ENCODE data around the gene RNF168.

The RNF168 gene

GRCh38 chr3:196498297-196498696 lies 5.3 kb downstream of the RNF168 start:
- Histone ChIP-seq H3K36me3 (ENCODE audit: insufficient read depth) (no peaks in the 10 kb centered on the region), H3K4me3 (IDR thresholded peaks at IDR 0.05; ENCODE audit: insufficient read depth, low read depth, low read length) (no peak overlapping the region), H3K9ac (no peak overlapping the region), H3K27me3 (ENCODE audit: insufficient read depth, low read depth) (no peaks in the 10 kb centered on the region), H2AFZ (ENCODE audit: low read depth) (no peak overlapping the region), H3K27ac (no peak overlapping the region), H3K79me2 (ENCODE audit: insufficient read depth, low read depth) (peaks cover 97% of the 10 kb centered on the region), H3K4me2 (no peak overlapping the region), H3K4me1 (ENCODE audit: low read depth, poor library complexity, severe bottlenecking) (peaks cover 13% of the 10 kb centered on the region), H4K20me1 (ENCODE audit: insufficient read depth) (peaks cover 11% of the 10 kb centered on the region)
- no peak for TF ChIP-seq CTCF (conservative IDR thresholded peaks at IDR 0.05; ENCODE audit: low read depth, low read length)

DNA sequence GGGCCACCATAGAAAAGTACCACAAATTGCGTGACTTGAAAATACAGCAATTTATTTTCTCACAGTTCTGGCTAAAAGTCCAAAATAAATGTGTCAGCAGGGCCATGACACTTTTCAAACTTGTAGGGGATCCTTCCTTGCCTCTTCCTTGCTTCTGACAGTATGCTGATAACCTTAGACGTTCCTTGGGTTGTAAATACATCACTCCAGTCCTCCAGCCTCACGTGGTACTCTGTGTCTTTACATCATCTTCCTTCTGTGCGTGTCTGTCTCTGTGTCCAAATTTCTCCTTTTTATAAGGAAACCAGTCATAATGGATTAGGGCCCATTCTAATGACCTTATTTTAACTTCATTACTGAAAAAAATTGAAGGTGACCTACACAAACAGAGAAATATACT lies 7.4 kb downstream of the RNF168 start:
- Histone ChIP-seq H3K36me3 (ENCODE audit: insufficient read depth) (no peaks in the 10 kb centered on the region), H3K4me1 (ENCODE audit: low read depth, poor library complexity, severe bottlenecking) (peaks cover 12% of the 10 kb centered on the region), H2AFZ (ENCODE audit: low read depth) (no peak overlapping the region), H3K79me2 (ENCODE audit: insufficient read depth, low read depth) (peaks cover 95% of the 10 kb centered on the region), H3K9ac (no peak overlapping the region), H3K27me3 (ENCODE audit: insufficient read depth, low read depth) (no peaks in the 10 kb centered on the region), H3K4me2 (no peak overlapping the region), H4K20me1 (ENCODE audit: insufficient read depth) (0 out of 2 replicates have a peak, but pooled peaks cover 2% of the 10 kb centered on the region), H3K27ac (no peak overlapping the region), H3K4me3 (IDR thresholded peaks at IDR 0.05; ENCODE audit: insufficient read depth, low read depth, low read length) (no peak overlapping the region)
- TF ChIP-seq CTCF (conservative IDR thresholded peaks at IDR 0.05; ENCODE audit: low read depth, low read length) = no peak

GRCh38 chr3:196493292-196493691 lies 10.3 kb downstream of the RNF168 start:
- H3K27me3 ChIP-seq (ENCODE audit: insufficient read depth, low read depth) = no peaks in the 10 kb centered on the region
- no peak overlapping the region for H3K4me3 ChIP-seq (IDR thresholded peaks at IDR 0.05; ENCODE audit: insufficient read depth, low read depth, low read length)
- TF ChIP-seq CTCF (conservative IDR thresholded peaks at IDR 0.05; ENCODE audit: low read depth, low read length) = no peak
- no peak overlapping the region for H3K9ac ChIP-seq
- H3K27ac ChIP-seq = no peak overlapping the region
- peaks cover 89% of the 10 kb centered on the region for H3K79me2 ChIP-seq (ENCODE audit: insufficient read depth, low read depth)
- no peaks in the 10 kb centered on the region for H4K20me1 ChIP-seq (ENCODE audit: insufficient read depth)
- no peak overlapping the region for H2AFZ ChIP-seq (ENCODE audit: low read depth)
- H3K4me2 ChIP-seq = no peak overlapping the region
- no peaks in the 10 kb centered on the region for H3K36me3 ChIP-seq (ENCODE audit: insufficient read depth)
- H3K4me1 ChIP-seq (ENCODE audit: low read depth, poor library complexity, severe bottlenecking) = no peaks in the 10 kb centered on the region

GRCh38 chr3:196492080-196492479 lies 11.5 kb downstream of the RNF168 start:
- no peaks in the 10 kb centered on the region for H4K20me1 ChIP-seq (ENCODE audit: insufficient read depth)
- H3K4me1 ChIP-seq (ENCODE audit: low read depth, poor library complexity, severe bottlenecking) = no peaks in the 10 kb centered on the region
- H3K4me3 ChIP-seq (IDR thresholded peaks at IDR 0.05; ENCODE audit: insufficient read depth, low read depth, low read length) = no peak overlapping the region
- H3K27me3 ChIP-seq (ENCODE audit: insufficient read depth, low read depth) = no peaks in the 10 kb centered on the region
- H3K36me3 ChIP-seq (ENCODE audit: insufficient read depth) = no peaks in the 10 kb centered on the region
- no peak overlapping the region for H2AFZ ChIP-seq (ENCODE audit: low read depth)
- H3K27ac ChIP-seq = no peak overlapping the region
- no peak overlapping the region for H3K4me2 ChIP-seq
- peaks cover 77% of the 10 kb centered on the region for H3K79me2 ChIP-seq (ENCODE audit: insufficient read depth, low read depth)
- no peak overlapping the region for H3K9ac ChIP-seq
- no peak for TF ChIP-seq CTCF (conservative IDR thresholded peaks at IDR 0.05; ENCODE audit: low read depth, low read length)
